Spleen (tissue), 11 donors: Measurements from ENCODE around the gene WDR88. TPM values are rescaled to one million over a fixed set of nuclear protein-coding genes. Genes with fewer than 3 reads are reported as not detected.

Experiments used
- DNase-seq: peaks from one replicate; pipeline ENCODE4 v3.0.0-alpha.2; 2020
- H3K27ac ChIP-seq, 8 donors: fragments of 200-600 bp; sonication (generic) in 7 of 8; 1 replicate in 4 of 8; 2 replicates in 4 of 8; pipeline versions ENCODE4 v1.5.0 to v1.8.0; 2016 to 2021; ENCODE audit warnings: inconsistent platforms in 4 of 8, mild to moderate bottlenecking in 4 of 8, moderate library complexity in 1 of 8
- H3K27me3 ChIP-seq, 7 donors: fragments of 200-600 bp; sonication (generic) in 6 of 7; replicated peaks in 1 of 7; 1 replicate in 4 of 7; 2 replicates in 3 of 7; pipeline versions ENCODE4 v1.5.0 to v1.8.0; 2016 to 2021; ENCODE audit warnings: inconsistent platforms in 3 of 7, mild to moderate bottlenecking in 1 of 7
- H3K36me3 ChIP-seq, 6 donors: fragments of 200-600 bp; sonication (generic) in 5 of 6; 1 replicate in 4 of 6; 2 replicates in 2 of 6; pipeline versions ENCODE4 v1.5.0 to v1.8.0; 2016 to 2021; ENCODE audit warnings: inconsistent platforms in 2 of 6
- H3K4me1 ChIP-seq, 6 donors: fragments of 200-600 bp; sonication (generic) in 5 of 6; 1 replicate in 3 of 6; 2 replicates in 3 of 6; pipeline versions ENCODE4 v1.5.0 to v1.8.0; 2016 to 2021; ENCODE audit warnings: inconsistent platforms in 3 of 6
- H3K4me3 ChIP-seq, 8 donors: fragments of 200-600 bp; sonication (generic) in 7 of 8; 1 replicate in 4 of 8; 2 replicates in 4 of 8; pipeline versions ENCODE4 v1.5.0 to v1.8.0; 2016 to 2021; ENCODE audit warnings: inconsistent platforms in 4 of 8, mild to moderate bottlenecking in 4 of 8, moderate library complexity in 2 of 8
- H3K9me3 ChIP-seq, 8 donors: fragments of 200-600 bp; sonication (generic) in 7 of 8; 1 replicate in 4 of 8; 2 replicates in 4 of 8; pipeline versions ENCODE4 v1.5.0 to v1.8.0; 2016 to 2021; ENCODE audit warnings: inconsistent platforms in 4 of 8
- CTCF ChIP-seq, 11 experiments: fragments of 200-600 bp in 7 of 11; fragments of 450-650 bp in 4 of 11; sonication (generic) in 4 of 11; IDR thresholded peaks in 8 of 11; conservative IDR thresholded peaks in 3 of 11; 1 replicate in 7 of 11; 2 replicates in 4 of 11; pipeline versions ENCODE4 v1.4.0 to v1.8.0; 2016 to 2021; ENCODE audit warnings: antibody characterized with exemption in 11 of 11, inconsistent platforms in 4 of 11, mild to moderate bottlenecking in 1 of 11
- POLR2A ChIP-seq, 3 donors: fragments of 450-650 bp; IDR thresholded peaks; one replicate each; pipeline ENCODE4 v1.5.1; 2017; ENCODE audit warnings: antibody characterized with exemption in 3 of 3, mild to moderate bottlenecking in 1 of 3
- POLR2AphosphoS5 ChIP-seq, 3 donors: sonication (generic); formaldehyde crosslinking; IDR thresholded peaks; one replicate each; pipeline ENCODE4 v1.5.1; 2017; ENCODE audit warnings: antibody characterized with exemption in 3 of 3
- WGBS, 5 donors: extraction: QIAGEN DNeasy Blood & Tissue Kit in 3 of 5; methylation state at CpG; one replicate each; pipeline versions ENCODE4 v1.1.5 to v1.1.7; 2013 to 2018; 5-methylcytosine and 5-hydroxymethylcytosine counted together
- intact Hi-C: fragments of 100-400 bp; cut with DNase I; formaldehyde crosslinking; loops from one replicate; pipeline ENCODE4 v1.15.0; 2023; ENCODE audit warnings: low total_unique reads
- polyA plus RNA-seq, 3 donors: library from polyadenylated mRNA; stranded (reverse); fragments of 200-250 nt; gene quantifications; one replicate each; pipeline ENCODE4 v1.2.1, GENCODE V29; 2013
- total RNA-seq, 7 donors: library from RNA; depleted of rRNA in 3 of 7; stranded (reverse); fragments of >200 nt in 3 of 7; fragmentation: NEBNext Ultra II Directional in 4 of 7; extraction: Animal tissue kit (Norgen Biotek cat#: 25700) in 4 of 7; gene quantifications; one replicate each; pipeline versions ENCODE4 v1.1.0 to v1.2.1, GENCODE V29; 2016 to 2021
- donor health status: healthy with polysubstance abuse.
- donor health status: DM: no; HTN: no; CAD: no; lungs with moderate emphysema.
- donor health status: DM: no; HTN: no; CAD: no.
- donor health status: Bipolar disorder and iron deficiency.
- donor health status: healthy.
- donor health status: DM: no; HTN: no; CAD: no.
- donor health status: DM: yes; HTN: yes; CAD: no.

The WDR88 gene
- total and polyA plus RNA-seq, 10 donors = 0.07 TPM; not detected in 9

GRCh38 chr19:33175886-33176669 lies 44.2 kb downstream of the WDR88 start:
- WGBS, 5 donors = 12 to 28% (median 13%) methylated on average over 11 to 25 of the region's 25 CpGs
- H3K9me3 ChIP-seq = no peaks in the 10 kb centered on the region
- peak; percentile 82 for DNase-seq
- intact Hi-C loops = no loop called here
- TF ChIP-seq CTCF (IDR thresholded peaks at IDR 0.05 in 8 of 11, conservative IDR thresholded peaks at IDR 0.05 in 3 of 11) (no peak), POLR2AphosphoS5 (IDR thresholded peaks at IDR 0.05) (no peak), POLR2A (IDR thresholded peaks at IDR 0.05) (no peak)
- no peaks in the 10 kb centered on the region for H3K27me3 ChIP-seq
- peak overlapping the region; percentile 91 to 98 (median 96) for H3K27ac ChIP-seq
- no peaks in the 10 kb centered on the region for H3K36me3 ChIP-seq
- H3K4me1 ChIP-seq = peaks cover 12 to 57% (median 39%) of the 10 kb centered on the region in 6 donors
- peak overlapping the region; percentile 66 to 97 (median 82) for H3K4me3 ChIP-seq

- peak overlapping the region; percentile 91 to 98 (median 96) for H3K27ac ChIP-seq
- peak; percentile 98 for DNase-seq
- no peaks in the 10 kb centered on the region for H3K27me3 ChIP-seq
- peak in 3 of 11 experiments; percentile 5 to 40 (median 26) for TF ChIP-seq CTCF (IDR thresholded peaks at IDR 0.05 in 8 of 11, conservative IDR thresholded peaks at IDR 0.05 in 3 of 11)
- TF ChIP-seq POLR2A (IDR thresholded peaks at IDR 0.05) = peak in 2 of 3 donors; percentile 56 to 73
- TF ChIP-seq POLR2AphosphoS5 (IDR thresholded peaks at IDR 0.05) = peak; percentile 92 to 96 (median 95)
- peak overlapping the region; percentile 66 to 97 (median 82) for H3K4me3 ChIP-seq
- H3K4me1 ChIP-seq = peaks cover 12 to 57% (median 39%) of the 10 kb centered on the region in 6 donors
- intact Hi-C loops = no loop called here
- WGBS, 5 donors = 0% methylated on average over 43 to 65 of the region's 65 CpGs
- no peaks in the 10 kb centered on the region for H3K36me3 ChIP-seq
- no peaks in the 10 kb centered on the region for H3K9me3 ChIP-seq
These were observed 44.9 kb downstream of the WDR88 start for GRCh38 chr19:33176670-33177416.

- TF ChIP-seq POLR2AphosphoS5 (IDR thresholded peaks at IDR 0.05) = no peak
- no peak for TF ChIP-seq POLR2A (IDR thresholded peaks at IDR 0.05)
- TF ChIP-seq CTCF (IDR thresholded peaks at IDR 0.05 in 8 of 11, conservative IDR thresholded peaks at IDR 0.05 in 3 of 11) = peak; percentile 28 to 75 (median 58)
- Histone ChIP-seq H3K27ac (peak overlapping the region; percentile 91 to 98 (median 96)), H3K9me3 (no peaks in the 10 kb centered on the region), H3K4me3 (peak overlapping the region; percentile 66 to 97 (median 82)), H3K4me1 (peaks cover 12 to 50% (median 37%) of the 10 kb centered on the region in 6 donors), H3K36me3 (no peaks in the 10 kb centered on the region), H3K27me3 (no peaks in the 10 kb centered on the region)
- WGBS, 5 donors = 0 to 1% (median 0%) methylated on average over 26 to 38 of the region's 38 CpGs
- intact Hi-C loops = no loop called here
- no peak for DNase-seq
These were observed 45.6 kb downstream of the WDR88 start for GRCh38 chr19:33177417-33177979.
